ENCODE results near the gene PRIMPOL.

DNA sequence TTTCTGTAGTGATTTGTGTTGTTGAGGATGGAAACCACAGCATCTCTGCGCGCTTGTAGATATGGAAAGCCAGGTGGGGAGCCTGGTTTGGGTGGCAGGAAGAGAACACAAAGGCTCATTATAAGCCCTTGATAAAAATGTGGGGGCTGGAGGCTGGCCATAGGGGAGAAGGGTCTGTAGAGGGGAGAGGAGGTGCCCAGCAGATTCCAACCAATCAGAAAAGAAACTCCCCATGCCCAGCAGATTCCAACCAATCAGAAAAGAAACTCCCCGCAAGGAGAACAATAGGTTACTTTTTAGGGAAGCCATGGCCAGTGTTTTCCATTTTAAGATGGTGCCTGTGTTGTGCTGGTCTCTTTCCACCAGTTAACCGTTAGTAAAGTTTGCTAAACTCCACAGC, 94.1 kb downstream of the PRIMPOL start:
- no peak for TF ChIP-seq CTCF (IDR thresholded peaks at IDR 0.05; ENCODE audit: low read depth, low read length)
- TF ChIP-seq EZH2phosphoT487 (IDR thresholded peaks at IDR 0.05; ENCODE audit: low read depth): no peak
